NB4 (cell line): ENCODE data around the gene RGS19.

ENCODE experiments used
- DNase-seq: peaks from one replicate; pipeline ENCODE4 v3.0.0; 2010; ENCODE audit warnings: low read depth
- H3K4me3 ChIP-seq: one replicate; pipeline ENCODE4 v1.5.1; 2011; ENCODE audit warnings: mild to moderate bottlenecking, low read depth, low read length, moderate library complexity
- MYC ChIP-seq: IDR thresholded peaks from 2 replicates; pipeline ENCODE4 v1.6.1; 2011; ENCODE audit warnings: low read depth, low read length
- POLR2A ChIP-seq: IDR thresholded peaks from 2 replicates; pipeline ENCODE4 v1.6.1; 2011; ENCODE audit warnings: mild to moderate bottlenecking; ENCODE audit not compliant: insufficient read length; ENCODE audit errors: extremely low read depth
- TF ChIP-seq, protein P1 (sequence below): IDR thresholded peaks from one replicate; pipeline ENCODE4 v1.5.1; 2012; ENCODE audit warnings: low read depth, low read length
- TF ChIP-seq, protein P2 (sequence below): IDR thresholded peaks from 2 replicates; pipeline ENCODE4 v1.6.1; 2011; ENCODE audit warnings: low read depth, low read length

The RGS19 gene

DNA sequence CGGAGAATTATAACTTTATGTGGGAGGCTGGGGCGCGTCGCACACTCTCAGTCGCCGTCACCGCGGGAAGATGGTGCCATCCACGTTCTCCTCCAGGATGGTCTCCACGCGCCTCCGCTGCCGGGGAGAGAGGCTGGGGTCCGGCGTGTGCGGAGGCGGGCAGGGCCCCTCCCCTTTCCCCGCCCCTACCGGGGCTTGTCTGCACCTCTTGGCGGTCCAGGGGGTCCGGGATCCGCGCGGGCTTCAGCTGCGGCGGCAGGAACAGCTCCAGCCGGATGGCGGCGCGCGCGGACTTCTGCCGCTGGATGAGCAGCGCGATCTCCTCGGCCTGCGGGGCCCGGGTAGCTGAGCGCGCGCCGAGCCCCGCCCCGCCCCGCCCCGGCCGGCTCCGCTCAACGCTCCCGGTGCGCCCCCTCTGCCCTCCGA lies 4.1 kb upstream of the RGS19 start:
- TF ChIP-seq MYC (peak; percentile 29; the same call in 1 of the 2 replicates), POLR2A (no peak)
- TF ChIP-seq, protein P1, sequence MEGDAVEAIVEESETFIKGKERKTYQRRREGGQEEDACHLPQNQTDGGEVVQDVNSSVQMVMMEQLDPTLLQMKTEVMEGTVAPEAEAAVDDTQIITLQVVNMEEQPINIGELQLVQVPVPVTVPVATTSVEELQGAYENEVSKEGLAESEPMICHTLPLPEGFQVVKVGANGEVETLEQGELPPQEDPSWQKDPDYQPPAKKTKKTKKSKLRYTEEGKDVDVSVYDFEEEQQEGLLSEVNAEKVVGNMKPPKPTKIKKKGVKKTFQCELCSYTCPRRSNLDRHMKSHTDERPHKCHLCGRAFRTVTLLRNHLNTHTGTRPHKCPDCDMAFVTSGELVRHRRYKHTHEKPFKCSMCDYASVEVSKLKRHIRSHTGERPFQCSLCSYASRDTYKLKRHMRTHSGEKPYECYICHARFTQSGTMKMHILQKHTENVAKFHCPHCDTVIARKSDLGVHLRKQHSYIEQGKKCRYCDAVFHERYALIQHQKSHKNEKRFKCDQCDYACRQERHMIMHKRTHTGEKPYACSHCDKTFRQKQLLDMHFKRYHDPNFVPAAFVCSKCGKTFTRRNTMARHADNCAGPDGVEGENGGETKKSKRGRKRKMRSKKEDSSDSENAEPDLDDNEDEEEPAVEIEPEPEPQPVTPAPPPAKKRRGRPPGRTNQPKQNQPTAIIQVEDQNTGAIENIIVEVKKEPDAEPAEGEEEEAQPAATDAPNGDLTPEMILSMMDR: peak; percentile 65
- TF ChIP-seq, protein P2, sequence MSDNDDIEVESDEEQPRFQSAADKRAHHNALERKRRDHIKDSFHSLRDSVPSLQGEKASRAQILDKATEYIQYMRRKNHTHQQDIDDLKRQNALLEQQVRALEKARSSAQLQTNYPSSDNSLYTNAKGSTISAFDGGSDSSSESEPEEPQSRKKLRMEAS: no peak
- DNase-seq: peak; percentile 89
- H3K4me3 ChIP-seq: peak overlapping the region; percentile 13

DNA sequence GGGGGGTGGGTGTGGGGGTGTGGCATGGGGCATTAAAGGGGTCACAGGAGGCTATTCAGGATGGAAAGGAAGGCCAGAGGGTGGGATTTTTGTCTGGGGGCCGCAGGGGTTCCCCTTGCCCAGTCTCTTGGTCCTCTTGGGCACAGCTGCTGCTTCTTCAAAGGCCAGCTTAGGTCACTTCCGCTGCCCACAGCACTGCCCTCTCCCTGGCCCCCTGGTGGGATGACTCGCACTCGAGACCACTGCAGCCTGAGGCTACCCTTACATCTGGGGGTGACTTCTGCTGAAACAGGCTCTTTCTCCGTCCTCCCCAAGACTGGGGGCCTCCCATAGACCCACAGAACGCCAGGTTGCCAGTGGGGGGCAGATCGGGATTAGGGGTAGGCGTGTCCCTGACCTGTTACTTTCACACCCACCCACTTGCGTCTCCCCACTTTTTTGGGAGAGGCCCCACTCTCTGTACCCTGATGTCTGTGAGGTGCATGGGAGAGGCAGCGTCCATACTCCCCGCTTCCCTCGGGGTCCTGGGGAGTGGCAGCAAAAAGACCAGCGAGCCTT lies 3.6 kb upstream of the RGS19 start:
- TF ChIP-seq, protein P1: peak; percentile 2
- TF ChIP-seq, protein P2: no peak
- no peak for TF ChIP-seq POLR2A
- no peak for TF ChIP-seq MYC
- H3K4me3 ChIP-seq: peak overlapping the region; percentile 13
- no peak for DNase-seq

DNA sequence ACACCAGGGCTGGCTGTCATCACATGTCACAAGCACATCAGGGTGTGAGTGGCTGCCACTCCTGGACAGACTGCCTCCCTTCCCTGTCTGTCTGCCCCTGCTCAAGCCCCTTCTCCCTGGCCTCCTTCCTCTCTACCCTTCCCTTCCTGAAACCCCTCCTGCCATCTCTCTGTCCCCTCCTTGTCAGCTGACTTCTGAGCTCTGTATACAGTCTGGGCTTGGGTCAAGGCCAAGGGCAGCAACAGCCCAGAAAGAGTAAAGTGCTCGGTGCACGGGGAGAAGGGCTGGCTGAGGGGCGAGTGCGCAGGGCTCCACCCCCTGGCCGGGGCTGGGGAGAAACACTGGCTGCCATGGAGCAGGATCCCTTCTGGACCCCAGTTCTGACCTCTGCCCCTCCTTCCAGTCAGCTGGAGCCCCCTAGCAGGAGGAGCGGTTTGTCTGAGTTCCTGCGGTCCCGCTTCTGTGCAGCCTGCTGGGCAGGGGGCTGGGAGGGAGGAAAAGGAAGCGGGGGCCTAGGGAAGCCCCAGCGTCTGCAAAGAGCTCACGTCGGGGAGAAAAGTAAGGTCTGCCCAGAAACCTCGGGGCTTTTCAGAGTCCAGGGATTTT lies 2.9 kb upstream of the RGS19 start:
- no peak overlapping the region for H3K4me3 ChIP-seq
- DNase-seq: peak; percentile 55
- TF ChIP-seq POLR2A: no peak
- TF ChIP-seq, protein P2: peak; percentile 52

DNA sequence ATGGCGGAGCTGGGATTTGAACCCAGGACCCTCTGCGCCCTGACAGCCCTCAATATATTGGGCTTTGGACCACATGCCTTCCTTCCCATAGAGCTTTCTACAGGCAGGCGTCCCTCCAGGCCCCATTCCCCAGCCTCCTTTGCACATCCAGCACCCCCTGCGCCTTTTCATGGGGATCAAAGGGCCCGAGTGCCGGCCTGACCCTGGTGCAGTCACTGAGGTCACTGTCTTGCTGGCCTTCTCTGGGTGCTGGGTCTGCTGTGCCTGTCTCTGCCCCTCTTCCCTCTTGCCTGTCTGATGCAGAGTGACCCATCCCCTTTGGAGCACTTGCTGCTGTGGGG lies 2.3 kb upstream of the RGS19 start:
- TF ChIP-seq, protein P1: no peak
- TF ChIP-seq, protein P2: no peak

DNA sequence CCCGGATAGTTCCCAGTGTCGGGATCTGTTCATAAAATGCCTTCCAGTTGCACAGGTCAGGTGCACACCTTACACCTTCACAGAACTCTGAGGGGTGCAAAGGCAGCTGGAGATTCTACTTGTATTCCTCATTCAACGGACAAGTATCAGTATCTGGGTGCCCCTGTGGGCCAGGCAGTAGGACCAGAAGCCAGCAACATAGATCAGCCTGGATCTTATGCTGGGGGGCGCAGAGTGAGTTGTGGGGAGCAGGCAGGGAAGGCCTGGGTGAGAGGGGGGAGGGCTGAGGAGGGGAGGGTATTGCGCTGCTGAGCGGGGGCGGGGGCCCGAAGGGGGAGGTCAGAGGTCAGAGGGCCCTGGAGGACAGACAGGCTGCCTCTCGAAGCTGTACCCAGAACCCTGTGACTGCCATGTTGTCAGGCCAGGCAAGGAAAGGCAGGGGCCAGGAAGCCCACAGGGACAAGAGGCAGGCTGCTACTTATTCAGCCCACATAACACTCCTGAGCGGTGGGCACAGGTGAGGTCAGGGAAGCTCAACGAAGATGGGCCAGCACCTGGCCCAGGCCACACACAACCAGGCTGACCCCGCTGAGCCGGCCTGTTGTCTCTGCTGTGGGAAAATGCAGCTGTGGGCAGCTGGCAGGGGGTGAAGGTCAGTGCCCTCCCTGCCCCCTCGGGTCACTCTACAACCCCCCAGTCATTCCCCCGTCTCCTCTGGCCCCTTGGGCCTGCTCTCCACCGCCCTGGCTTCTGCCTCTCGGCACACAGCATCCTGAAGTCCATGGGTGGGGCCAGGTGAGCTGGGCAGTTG lies 1.7 kb upstream of the RGS19 start:
- no peak for TF ChIP-seq MYC
- TF ChIP-seq, protein P1: no peak
- TF ChIP-seq, protein P2: no peak
- no peak for TF ChIP-seq POLR2A
- DNase-seq: peak; percentile 24
- peak overlapping the region; percentile 66 for H3K4me3 ChIP-seq

More for the DNA sequence above, 2.3 kb upstream of the RGS19 start:
- no peak for DNase-seq
- no peak overlapping the region for H3K4me3 ChIP-seq
